ENCODE measurements around the gene BICC1. TPM values are rescaled to one million over a fixed set of nuclear protein-coding genes. Genes with fewer than 3 reads are reported as not detected.

BICC1 gene
- total and polyA plus RNA-seq, 2 of the 8 experiments (the other 6 are each of a cell fraction or from before 2014, with no cell fraction given): 0.20 to 0.73 TPM

- TF ChIP-seq CHD7 (IDR thresholded peaks at IDR 0.05; ENCODE audit: insufficient replicate concordance, low read length) (no peak), CREB1 (IDR thresholded peaks at IDR 0.05) (no peak), CTBP2 (IDR thresholded peaks at IDR 0.05; ENCODE audit: borderline replicate concordance, insufficient read depth, insufficient read length, low read length) (no peak), BCL11A (IDR thresholded peaks at IDR 0.05; ENCODE audit: low read depth in 2 of 2, low read length in 2 of 2) (no peak), E2F6 (IDR thresholded peaks at IDR 0.05) (no peak), KDM4A (IDR thresholded peaks at IDR 0.05; ENCODE audit: low read depth, low read length, severe bottlenecking) (no peak), KDM5A (IDR thresholded peaks at IDR 0.05; ENCODE audit: low read length) (no peak), EZH2 (IDR thresholded peaks at IDR 0.05; ENCODE audit: low read depth, low read length, severe bottlenecking) (no peak), FOSL1 (IDR thresholded peaks at IDR 0.05; ENCODE audit: insufficient read depth, low read depth, low read length) (no peak), RFX5 (IDR thresholded peaks at IDR 0.05; ENCODE audit: borderline replicate concordance, low read depth, low read length) (no peak)
Measured at GRCh38 chr10:58545427-58545826, 32.8 kb downstream of the BICC1 start (continued).
